Gastrocnemius medialis (tissue), 4 donors: Measurements from ENCODE around the gene RCOR3. TPM values are rescaled to one million over a fixed set of nuclear protein-coding genes. Genes with fewer than 3 reads are reported as not detected.

ENCODE experiments used
- ATAC-seq, 2 donors: fragments of 150-250 bp; one replicate each; pipeline ENCODE4 v1.9.1; 2016
- DNase-seq, 2 donors: peaks; one replicate each; pipeline ENCODE4 v3.0.0-alpha.2; 2019
- H3K27ac ChIP-seq, 4 donors: fragments of 200-600 bp; sonication (generic); 1 replicate in 1 of 4; 2 replicates in 3 of 4; pipeline ENCODE4 v1.5.1; 2016 to 2018; ENCODE audit warnings: mild to moderate bottlenecking in 2 of 4, moderate library complexity in 1 of 4
- H3K27me3 ChIP-seq, 3 donors: fragments of 200-600 bp; sonication (generic) in 2 of 3; 1 replicate in 1 of 3; 2 replicates in 2 of 3; pipeline versions ENCODE4 v1.5.1 to v1.6.0; 2016 to 2019; ENCODE audit warnings: mild to moderate bottlenecking in 1 of 3, moderate library complexity in 1 of 3
- H3K36me3 ChIP-seq, 2 donors: fragments of 200-600 bp; sonication (generic) in 1 of 2; one replicate each; pipeline ENCODE4 v1.5.1; 2017 to 2018
- H3K4me1 ChIP-seq, 2 donors: fragments of 200-600 bp; sonication (generic) in 1 of 2; one replicate each; pipeline ENCODE4 v1.5.1; 2016 to 2017; ENCODE audit warnings: mild to moderate bottlenecking in 2 of 2
- H3K4me3 ChIP-seq, 4 donors: fragments of 200-600 bp; sonication (generic) in 3 of 4; 1 replicate in 1 of 4; 2 replicates in 3 of 4; pipeline ENCODE4 v1.5.1; 2016 to 2019; ENCODE audit warnings: mild to moderate bottlenecking in 2 of 4
- H3K9me3 ChIP-seq, 3 donors: fragments of 200-600 bp; sonication (generic) in 2 of 3; 1 replicate in 1 of 3; 2 replicates in 2 of 3; pipeline ENCODE4 v1.5.1; 2016 to 2019
- POLR2A ChIP-seq, 2 donors: fragments of 450-650 bp; IDR thresholded peaks; one replicate each; pipeline ENCODE4 v1.6.1; 2017; ENCODE audit warnings: antibody characterized with exemption in 2 of 2, mild to moderate bottlenecking in 2 of 2, moderate library complexity in 2 of 2
- in situ Hi-C, 4 donors: fragments of 200-750 bp; cut with MboI; loops; one replicate each; pipeline versions ENCODE4 v1.15.0 to v1.8.0; 2017; ENCODE audit warnings: low sequenced_read_pairs in 4 of 4
- intact Hi-C: fragments of 100-400 bp; cut with DNase I; formaldehyde crosslinking; loops from one replicate; pipeline ENCODE4 v1.15.1; 2023; ENCODE audit warnings: low total_unique reads
- total RNA-seq, 4 donors: library from RNA; depleted of rRNA; stranded (reverse); fragments of >200 nt; gene quantifications; one replicate each; pipeline versions ENCODE4 v1.1.0 to v1.2.3, GENCODE V29; 2016
- TF ChIP-seq, protein P1 (sequence below), 5 experiments: fragments of 450-650 bp in 3 of 5; fragments of 200-600 bp in 2 of 5; sonication (generic) in 2 of 5; IDR thresholded peaks in 4 of 5; conservative IDR thresholded peaks in 1 of 5; 1 replicate in 4 of 5; 2 replicates in 1 of 5; pipeline ENCODE4 v1.5.1; 2016 to 2019; ENCODE audit warnings: antibody characterized with exemption in 5 of 5, mild to moderate bottlenecking in 3 of 5, moderate library complexity in 3 of 5

RCOR3 gene
- total RNA-seq, 4 donors from 2014 or later: 41.3 to 72.9 (median 61.3) TPM

DNA sequence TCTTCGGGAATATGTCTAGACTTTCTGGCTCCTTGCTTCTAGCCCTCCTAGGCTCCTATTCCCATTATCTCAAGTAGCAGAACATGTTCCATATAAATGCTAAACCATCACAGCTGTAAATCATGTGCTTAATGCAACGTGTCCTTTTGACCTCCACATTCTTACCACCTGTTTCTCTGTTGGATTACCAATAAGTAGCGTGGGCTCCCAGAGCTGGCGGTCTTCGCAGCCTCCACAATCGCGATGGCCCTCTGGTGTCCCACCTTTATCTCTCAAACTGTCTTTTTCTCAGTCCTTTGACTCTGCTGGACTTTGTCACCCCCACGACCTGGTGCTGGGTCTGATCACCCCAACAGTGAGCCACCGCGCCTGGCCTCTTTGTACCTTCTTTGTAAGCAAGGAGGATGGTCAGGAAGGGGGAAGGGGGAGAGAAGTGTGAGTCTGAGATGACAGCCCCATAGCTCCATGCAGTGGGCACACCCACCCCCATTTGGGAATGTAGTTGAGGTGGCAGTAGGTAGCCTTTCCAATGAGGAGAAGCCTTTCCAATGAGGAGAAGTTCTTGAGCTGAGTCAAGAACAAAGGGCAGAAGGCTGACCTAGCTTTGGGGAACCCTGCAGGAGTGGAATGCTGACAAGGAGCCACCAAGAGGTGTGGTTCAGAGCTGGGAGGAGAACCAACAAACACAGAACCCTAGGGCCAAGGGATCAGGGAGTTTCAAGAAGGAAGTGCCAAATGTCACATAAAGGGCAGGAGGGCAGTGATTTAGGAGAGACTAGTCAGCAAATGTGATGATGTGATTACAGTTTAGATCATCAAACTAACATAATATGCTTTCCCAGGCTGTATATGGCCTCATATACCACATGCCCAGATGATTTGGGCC is 81.7 kb downstream of the RCOR3 start:
- in situ Hi-C loops: no loop called here
- intact Hi-C loops: no loop called here
- Histone ChIP-seq H3K4me3 (no peak overlapping the region), H3K9me3 (no peaks in the 10 kb centered on the region), H3K27me3 (no peaks in the 10 kb centered on the region), H3K4me1 (no peaks in the 10 kb centered on the region), H3K36me3 (no peaks in the 10 kb centered on the region), H3K27ac (no peak overlapping the region)
- ATAC-seq (no peak), DNase-seq (no peak)
- TF ChIP-seq, protein P1, sequence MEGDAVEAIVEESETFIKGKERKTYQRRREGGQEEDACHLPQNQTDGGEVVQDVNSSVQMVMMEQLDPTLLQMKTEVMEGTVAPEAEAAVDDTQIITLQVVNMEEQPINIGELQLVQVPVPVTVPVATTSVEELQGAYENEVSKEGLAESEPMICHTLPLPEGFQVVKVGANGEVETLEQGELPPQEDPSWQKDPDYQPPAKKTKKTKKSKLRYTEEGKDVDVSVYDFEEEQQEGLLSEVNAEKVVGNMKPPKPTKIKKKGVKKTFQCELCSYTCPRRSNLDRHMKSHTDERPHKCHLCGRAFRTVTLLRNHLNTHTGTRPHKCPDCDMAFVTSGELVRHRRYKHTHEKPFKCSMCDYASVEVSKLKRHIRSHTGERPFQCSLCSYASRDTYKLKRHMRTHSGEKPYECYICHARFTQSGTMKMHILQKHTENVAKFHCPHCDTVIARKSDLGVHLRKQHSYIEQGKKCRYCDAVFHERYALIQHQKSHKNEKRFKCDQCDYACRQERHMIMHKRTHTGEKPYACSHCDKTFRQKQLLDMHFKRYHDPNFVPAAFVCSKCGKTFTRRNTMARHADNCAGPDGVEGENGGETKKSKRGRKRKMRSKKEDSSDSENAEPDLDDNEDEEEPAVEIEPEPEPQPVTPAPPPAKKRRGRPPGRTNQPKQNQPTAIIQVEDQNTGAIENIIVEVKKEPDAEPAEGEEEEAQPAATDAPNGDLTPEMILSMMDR (IDR thresholded peaks at IDR 0.05 in 4 of 5, conservative IDR thresholded peaks at IDR 0.05 in 1 of 5): no peak
- TF ChIP-seq POLR2A (IDR thresholded peaks at IDR 0.05): no peak

DNA sequence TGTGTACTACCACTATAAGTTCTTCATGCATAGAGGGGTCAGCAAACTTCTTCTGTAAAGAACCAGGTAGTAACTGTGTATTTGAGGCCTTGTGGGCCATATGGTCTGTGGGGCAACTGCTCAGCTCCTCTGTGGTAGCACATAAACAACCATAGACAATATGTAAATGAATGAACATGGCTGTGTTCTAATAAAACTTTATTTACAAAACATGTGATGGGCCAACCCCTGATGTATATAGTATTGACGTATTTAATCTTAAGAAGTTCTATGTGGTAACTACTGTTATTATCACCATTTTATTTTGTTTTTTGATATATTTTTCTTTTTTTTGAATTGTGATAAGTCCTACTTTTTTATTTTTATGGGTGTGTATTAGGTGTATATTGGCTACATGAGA is 82.8 kb downstream of the RCOR3 start:
- H3K4me1 ChIP-seq: no peaks in the 10 kb centered on the region
- no peak for ATAC-seq
- intact Hi-C loops: no loop called here

DNA sequence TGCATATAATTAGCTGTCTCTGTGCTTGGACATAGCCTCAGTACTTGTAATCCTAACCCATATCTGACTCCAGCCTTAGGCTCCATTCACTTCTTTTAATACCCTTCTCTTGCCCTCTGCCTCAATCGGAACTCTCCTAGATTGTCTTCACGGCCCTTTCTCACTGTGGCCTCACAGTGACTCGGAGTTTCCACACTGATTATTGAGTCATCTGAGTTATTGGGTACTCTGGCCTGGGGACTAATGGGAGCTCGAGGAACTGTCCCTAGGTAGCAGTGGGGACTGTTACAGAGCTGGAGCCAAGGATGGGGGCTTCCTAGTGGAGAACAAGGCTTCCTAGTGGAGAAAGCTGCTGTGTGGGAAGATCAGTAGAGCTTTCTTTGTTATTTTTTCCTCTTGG is 84.4 kb downstream of the RCOR3 start:
- Histone ChIP-seq H3K36me3 (no peaks in the 10 kb centered on the region), H3K27me3 (no peaks in the 10 kb centered on the region), H3K27ac (no peak overlapping the region), H3K4me3 (no peak overlapping the region), H3K9me3 (no peaks in the 10 kb centered on the region), H3K4me1 (no peaks in the 10 kb centered on the region)
- in situ Hi-C loops (no loop called here), intact Hi-C loops (no loop called here)
- ATAC-seq (no peak), DNase-seq (no peak)
- no peak for TF ChIP-seq POLR2A (IDR thresholded peaks at IDR 0.05)

More for the DNA sequence above, 82.8 kb downstream of the RCOR3 start:
- Histone ChIP-seq H3K9me3 (no peaks in the 10 kb centered on the region), H3K4me3 (no peak overlapping the region), H3K27ac (no peak overlapping the region), H3K27me3 (no peaks in the 10 kb centered on the region), H3K36me3 (no peaks in the 10 kb centered on the region)
- DNase-seq: no peak
- in situ Hi-C loops: no loop called here
- TF ChIP-seq, protein P1 (IDR thresholded peaks at IDR 0.05 in 4 of 5, conservative IDR thresholded peaks at IDR 0.05 in 1 of 5): no peak
- TF ChIP-seq POLR2A (IDR thresholded peaks at IDR 0.05): no peak

DNA sequence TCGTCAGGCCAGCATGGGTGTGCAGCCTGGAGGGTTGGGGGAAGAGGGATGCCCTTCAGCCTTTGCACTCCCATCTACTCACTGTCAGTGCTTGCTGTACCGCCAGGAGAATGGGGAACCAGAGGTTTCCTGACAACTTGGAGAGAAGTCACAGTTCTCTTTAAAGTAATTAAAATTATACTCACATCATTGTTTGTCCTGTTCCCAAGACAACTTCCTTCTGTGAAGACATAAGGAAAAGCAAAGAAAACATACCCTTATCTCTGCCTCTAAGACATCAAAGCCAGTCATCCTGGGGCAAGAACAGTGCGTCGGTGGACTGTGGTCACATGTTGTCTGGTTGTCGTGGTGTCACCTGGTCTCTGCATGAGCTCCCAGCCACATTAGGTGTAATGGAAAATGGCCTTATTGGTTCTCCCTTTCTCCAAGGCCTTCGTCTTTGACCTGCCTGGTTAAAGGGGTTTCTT is 85.0 kb downstream of the RCOR3 start:
- Histone ChIP-seq H3K36me3 (no peaks in the 10 kb centered on the region), H3K27me3 (no peaks in the 10 kb centered on the region), H3K9me3 (no peaks in the 10 kb centered on the region), H3K27ac (no peak overlapping the region), H3K4me3 (no peak overlapping the region), H3K4me1 (no peaks in the 10 kb centered on the region)
- no peak for DNase-seq
- TF ChIP-seq, protein P1 (IDR thresholded peaks at IDR 0.05 in 4 of 5, conservative IDR thresholded peaks at IDR 0.05 in 1 of 5): no peak
- no peak for TF ChIP-seq POLR2A (IDR thresholded peaks at IDR 0.05)
- ATAC-seq: no peak
- in situ Hi-C loops: no loop called here
- intact Hi-C loops: no loop called here

DNA sequence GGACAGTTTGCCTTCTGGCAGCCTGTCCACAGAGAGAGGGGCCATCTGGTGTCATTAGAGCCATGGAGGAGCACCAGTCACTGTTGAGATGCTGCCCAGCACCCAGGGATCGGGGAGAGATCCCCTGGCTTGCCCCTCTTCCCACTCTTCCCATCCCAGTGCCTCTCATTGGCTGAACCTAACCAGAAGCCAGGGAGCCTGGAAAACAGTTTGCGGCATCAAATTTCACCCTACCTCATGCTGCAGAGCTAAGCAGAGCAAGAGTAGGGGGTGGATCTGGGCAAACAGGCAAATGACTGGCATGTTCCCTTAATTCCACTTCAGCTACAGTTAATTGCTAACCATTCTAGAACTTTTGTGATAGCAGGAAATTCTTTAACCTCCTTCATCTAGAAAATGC is 86.6 kb downstream of the RCOR3 start:
- Histone ChIP-seq H3K27me3 (no peaks in the 10 kb centered on the region), H3K27ac (no peak overlapping the region), H3K4me1 (no peaks in the 10 kb centered on the region), H3K36me3 (no peaks in the 10 kb centered on the region), H3K4me3 (no peak overlapping the region), H3K9me3 (no peaks in the 10 kb centered on the region)
- in situ Hi-C loops (no loop called here), intact Hi-C loops (no loop called here)
- ATAC-seq (no peak), DNase-seq (no peak)
- TF ChIP-seq, protein P1 (IDR thresholded peaks at IDR 0.05 in 4 of 5, conservative IDR thresholded peaks at IDR 0.05 in 1 of 5): no peak
- no peak for TF ChIP-seq POLR2A (IDR thresholded peaks at IDR 0.05)
